GM18517 (cell line): ENCODE measurements around the gene HDGFL3.
"Not testable (repeated sequence)": the region's sequence is repeated elsewhere in the genome, so short reads cannot be mapped to it uniquely, and the experiment has no call there.

Experiments used
- ATAC-seq: cut with Tn5 transposase; IDR thresholded peaks from one replicate; pipeline ENCODE4 v1.9.1; 2021; ENCODE audit warnings: mild to moderate bottlenecking, moderate library complexity; ENCODE audit not compliant: unreplicated experiment

HDGFL3 gene

GRCh38 chr15:83104141-83104540, 103.5 kb downstream of the HDGFL3 start:
- no peak for ATAC-seq

DNA sequence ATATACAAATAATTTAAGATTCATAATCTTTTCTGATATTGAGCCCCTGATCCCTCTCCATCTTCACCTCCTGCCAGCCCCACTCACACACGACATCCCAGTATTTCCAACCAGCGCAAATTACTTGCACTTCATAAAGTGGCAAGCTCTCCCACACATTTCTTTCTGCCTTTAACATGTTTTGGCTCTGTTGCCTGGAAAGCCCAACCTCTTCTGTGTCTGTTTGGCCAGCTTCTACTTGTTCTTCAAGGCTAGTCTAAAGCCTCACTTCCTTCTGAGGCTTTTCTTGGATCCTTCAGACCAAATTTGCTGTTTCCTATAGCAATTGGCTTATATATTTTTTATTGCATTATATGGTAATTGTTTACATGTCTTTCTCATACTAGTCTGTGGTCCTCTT, 105.3 kb downstream of the HDGFL3 start:
- no peak for ATAC-seq

GRCh38 chr15:83100097-83100646, 107.5 kb downstream of the HDGFL3 start:
- no peak for ATAC-seq

- ATAC-seq, result no peak
These were observed 108.3 kb downstream of the HDGFL3 start for GRCh38 chr15:83099290-83099689.

DNA sequence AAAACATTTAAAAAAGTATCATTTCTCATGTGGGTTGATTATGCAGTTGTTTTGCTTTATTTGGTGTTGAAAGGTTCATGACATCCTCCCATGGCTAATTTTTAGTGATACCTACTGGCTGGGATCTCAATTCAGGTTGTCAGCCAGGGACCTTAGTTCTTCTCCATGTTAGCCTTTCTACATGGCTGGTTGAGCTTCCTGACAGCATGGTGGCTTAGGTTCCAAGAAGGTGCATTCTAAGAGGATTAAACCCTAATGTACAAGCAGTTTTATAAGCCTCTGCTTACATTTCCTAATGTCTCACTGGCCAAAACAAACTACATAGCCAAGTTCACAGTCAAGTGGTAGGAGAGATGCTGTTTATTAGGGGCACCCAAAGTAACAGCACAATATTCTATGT, 109.5 kb downstream of the HDGFL3 start:
- ATAC-seq, result no peak

- no peak for ATAC-seq
These were observed 113.0 kb downstream of the HDGFL3 start for GRCh38 chr15:83094583-83094982.

DNA sequence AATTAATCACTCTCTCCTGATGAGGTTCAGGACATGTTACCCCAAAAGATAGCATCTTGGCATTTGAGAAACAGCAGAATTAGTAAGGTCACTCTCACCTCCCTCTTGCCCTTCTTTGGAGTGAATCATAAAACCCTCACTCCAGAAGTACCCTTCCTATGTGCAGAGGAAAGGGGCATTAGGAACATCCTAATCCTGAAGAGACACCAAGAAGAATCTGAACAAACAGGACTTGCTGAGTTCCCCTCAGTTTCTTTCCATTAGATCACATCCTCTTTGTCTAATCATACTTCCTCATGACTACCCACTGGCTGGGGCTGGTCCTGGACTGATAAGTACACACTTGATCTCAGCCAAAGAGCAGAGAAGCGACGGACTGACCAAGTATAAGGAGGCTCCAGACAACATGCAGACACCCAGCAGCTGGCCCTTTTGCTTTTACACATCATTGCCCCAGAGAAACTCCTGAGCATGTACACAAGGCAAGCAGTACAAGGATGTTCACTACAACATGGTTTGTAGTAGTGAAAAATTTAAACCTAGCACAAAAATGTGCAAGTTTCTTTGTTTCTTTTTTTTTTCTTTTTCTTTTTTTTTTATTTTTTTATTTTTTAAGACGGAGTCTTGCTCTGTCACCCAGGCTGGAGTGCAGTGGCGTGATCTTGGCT, 115.2 kb downstream of the HDGFL3 start:
- peak; percentile 65 for ATAC-seq

DNA sequence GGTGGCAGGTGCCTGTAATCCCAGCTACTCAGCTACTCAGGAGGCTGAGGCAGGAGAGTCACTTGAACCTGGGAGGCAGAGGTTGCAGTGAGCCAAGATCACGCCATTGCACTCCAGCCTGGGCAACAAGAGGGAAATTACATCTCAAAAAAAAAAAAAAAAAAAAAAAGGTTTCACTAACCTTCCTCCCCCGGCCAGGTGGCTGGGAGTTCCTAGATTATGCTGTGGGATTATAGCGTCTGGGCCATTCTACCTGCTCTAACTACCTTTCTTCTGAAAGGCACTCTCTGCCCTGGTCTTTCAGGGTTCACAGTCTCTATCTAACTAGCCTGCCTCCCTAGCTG, 115.7 kb downstream of the HDGFL3 start:
- not testable (repeated sequence) for ATAC-seq

DNA sequence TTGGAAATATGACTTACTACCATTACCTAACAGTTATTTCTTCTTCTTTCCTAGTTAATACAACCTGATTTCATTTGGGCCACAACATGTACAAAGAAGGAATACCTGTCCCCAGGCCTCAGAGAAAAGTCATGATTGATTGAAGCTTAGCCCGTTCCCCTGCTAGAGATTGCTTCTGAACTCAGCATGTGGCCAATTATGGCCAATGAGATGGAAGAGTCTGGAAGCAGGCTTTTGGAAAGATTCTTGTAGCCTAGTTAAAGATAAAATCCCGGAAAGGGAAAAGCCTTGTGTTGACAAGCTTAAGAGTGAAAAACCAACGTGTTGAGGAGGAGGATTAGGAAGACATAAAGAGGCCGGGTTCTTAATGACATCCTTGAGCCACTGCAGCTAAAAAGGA, 117.2 kb downstream of the HDGFL3 start:
- ATAC-seq, result no peak

DNA sequence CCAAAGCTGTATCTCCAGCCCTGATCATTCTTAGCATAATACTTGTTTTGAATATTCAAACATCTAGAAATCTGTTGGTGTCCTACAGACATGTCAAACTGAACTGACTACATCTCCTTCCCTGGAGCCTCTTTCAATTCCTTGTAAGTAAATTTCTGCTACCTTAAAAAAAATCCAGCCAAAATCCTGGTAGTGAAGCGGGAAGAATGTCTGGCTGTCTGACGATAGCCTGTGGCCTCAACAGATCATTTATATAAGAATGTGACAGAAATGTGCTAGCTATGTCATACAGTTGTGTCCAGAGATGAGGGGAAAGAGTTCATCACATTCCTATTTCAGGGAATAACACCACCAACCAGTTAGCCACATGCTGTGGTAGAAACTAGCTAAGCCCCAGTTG, 118.7 kb downstream of the HDGFL3 start:
- ATAC-seq, result no peak

DNA sequence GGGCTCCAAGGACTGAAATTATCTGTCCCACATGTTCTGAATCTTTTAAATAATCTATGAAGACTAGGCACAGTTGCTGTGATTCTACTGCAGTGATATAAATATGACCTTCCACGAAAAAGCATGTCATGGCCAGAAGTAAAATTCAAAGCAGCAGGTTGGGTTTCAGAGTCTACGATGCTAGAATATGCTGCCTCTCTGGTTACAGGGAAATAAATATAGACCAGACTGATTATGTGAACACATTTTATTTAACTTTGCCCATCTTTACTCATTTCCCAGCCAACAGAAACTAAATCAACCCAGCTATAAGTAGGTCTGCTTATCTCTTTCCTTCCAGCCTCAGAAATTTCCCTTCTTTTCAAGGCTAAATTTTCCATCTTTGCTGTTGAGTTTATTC, 120.0 kb downstream of the HDGFL3 start:
- no peak for ATAC-seq

DNA sequence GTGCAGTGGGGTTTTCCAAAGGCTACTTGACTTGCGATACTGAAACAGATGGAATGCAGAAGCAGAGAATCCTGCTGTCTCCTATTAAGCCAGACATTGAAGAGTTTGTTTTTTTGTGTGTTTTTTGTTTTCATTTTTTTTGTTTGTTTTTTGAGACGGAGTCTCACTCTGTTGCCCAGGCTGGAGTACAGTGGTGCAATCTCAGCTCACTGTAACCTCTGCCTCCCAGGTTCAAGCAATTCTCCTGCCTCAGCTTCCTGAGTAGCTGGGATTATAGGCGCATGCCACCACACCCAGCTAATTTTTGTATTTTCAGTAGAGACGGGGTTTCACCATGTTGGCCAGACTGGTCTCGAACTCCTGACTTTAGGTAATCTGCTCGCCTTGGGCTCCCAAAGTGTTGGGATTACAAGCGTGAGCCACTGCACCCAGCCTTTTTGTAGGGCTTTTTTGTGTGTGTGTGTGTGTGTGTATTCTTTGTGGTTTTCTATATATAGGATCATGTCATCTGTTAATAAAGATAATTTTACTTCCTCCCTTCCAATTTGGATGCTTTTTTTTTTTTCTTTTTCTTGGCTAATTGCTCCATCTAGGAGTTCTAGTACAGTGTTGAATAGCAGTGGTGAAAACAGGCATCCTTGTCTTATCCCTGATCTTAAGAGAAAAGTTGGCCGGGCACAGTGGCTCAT, 121.6 kb downstream of the HDGFL3 start:
- not testable (repeated sequence) for ATAC-seq

DNA sequence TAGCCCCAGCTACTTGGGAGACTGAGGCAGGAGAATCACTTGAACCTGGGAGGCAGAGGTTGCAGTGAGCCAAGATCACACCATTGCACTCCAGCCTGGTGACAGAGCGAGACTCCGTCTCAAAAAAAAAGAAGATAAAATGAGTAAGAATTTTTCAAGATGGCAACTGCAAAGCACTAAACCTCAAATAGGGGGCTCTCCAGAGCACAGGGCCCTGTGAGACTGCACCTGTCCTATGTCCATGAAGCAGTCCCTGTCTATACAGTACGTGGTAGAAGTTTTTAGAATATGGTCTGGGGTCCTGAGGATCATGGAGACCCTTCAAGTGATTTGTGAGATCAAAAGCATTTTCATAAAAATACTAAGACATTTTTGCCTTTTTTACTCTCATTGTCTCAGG, 122.2 kb downstream of the HDGFL3 start:
- ATAC-seq, result not testable (repeated sequence)

GRCh38 chr15:83082730-83083386, 124.8 kb downstream of the HDGFL3 start:
- no peak for ATAC-seq

- ATAC-seq, result no peak
These were observed 126.2 kb downstream of the HDGFL3 start for GRCh38 chr15:83081256-83082014.

DNA sequence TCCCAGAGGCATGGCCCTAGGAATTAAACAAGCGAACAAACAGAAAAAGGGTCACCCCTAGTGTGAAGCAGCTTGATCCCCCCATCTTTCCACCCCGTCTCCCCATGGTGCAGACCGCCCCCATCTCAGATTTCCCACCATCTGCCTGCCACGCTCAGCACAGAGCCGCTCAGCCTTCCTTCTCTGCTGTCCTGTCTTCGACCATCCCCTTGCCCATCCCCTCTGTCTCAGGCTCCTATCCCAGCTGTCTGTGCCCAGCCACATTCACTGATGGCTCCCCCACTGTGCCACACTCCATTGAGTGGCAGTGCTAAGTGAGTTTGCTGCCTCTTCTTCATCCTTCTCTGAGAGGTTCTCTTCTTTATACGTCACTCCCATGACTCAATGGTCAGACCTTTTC, 128.9 kb downstream of the HDGFL3 start:
- no peak for ATAC-seq
